ENCODE results near the gene CYTH3. TPM values are rescaled to one million over a fixed set of nuclear protein-coding genes. Genes with fewer than 3 reads are reported as not detected.

CYTH3 gene
- total and polyA plus RNA-seq, 2 of the 8 experiments (the other 6 are each of a cell fraction or from before 2014, with no cell fraction given), result 10.3 to 11.9 TPM

DNA sequence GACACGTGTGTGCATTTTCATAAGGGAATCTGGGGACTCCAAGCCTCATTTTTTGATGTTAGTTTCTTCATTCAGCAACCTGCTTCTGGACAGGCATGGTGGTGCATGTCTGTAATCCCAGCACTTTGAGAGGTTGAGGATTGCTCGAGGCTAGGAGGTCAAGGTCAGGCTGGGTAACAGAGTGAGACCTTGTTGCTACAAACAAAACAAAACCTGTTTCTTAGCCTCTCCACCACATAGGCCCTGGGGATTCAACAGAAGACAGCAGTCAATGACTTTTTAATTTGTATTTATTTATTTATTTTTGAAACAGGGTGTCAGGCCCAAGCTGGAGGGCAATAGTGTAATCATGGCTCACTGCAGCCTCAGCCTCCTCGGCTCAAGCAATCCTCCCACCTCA is 6.9 kb upstream of the CYTH3 start:
- no peak overlapping the region for H2BK5ac ChIP-seq (ENCODE audit: low read depth, low read length)
- WGBS, 2 experiments (ENCODE audit: extremely low coverage in 1 of 2, insufficient coverage in 1 of 2, insufficient read length in 1 of 2, insufficient replicate concordance in 2 of 2, low coverage in 1 of 2, low lambda C conversion rate in 2 of 2, missing lambda C conversion rate in 1 of 2), result 79% methylated on average over 3 of the region's 3 CpGs; no CpG with 5 or more reads in 1 of the 2 experiments
- peaks cover 3% of the 10 kb centered on the region; the same call in 1 of the 2 replicates for H3K23me2 ChIP-seq (ENCODE audit: low read depth, low read length)
- DNase-seq (ENCODE audit: low read depth in 1 of 2, low spot score in 2 of 2) (no peak), FAIRE-seq (no peak)
- H3K27ac ChIP-seq (ENCODE audit: low read depth, low read length), result no peak overlapping the region
- no peak overlapping the region for H3K4me3 ChIP-seq (ENCODE audit: extremely low read depth in 1 of 4, insufficient read depth in 2 of 4, low read depth in 3 of 4, low read length in 4 of 4)
- H4K91ac ChIP-seq (replicated peaks; ENCODE audit: insufficient read length, low read length), result no peak overlapping the region
- H3K18ac ChIP-seq (ENCODE audit: extremely low read depth, low read length), result no peak overlapping the region
- H3K9me3 ChIP-seq (ENCODE audit: insufficient read depth in 2 of 2, low read depth in 1 of 2, low read length in 1 of 2), result no peaks in the 10 kb centered on the region
- H2BK12ac ChIP-seq (ENCODE audit: low read depth, low read length), result no peak overlapping the region
- H3K4ac ChIP-seq (replicated peaks; ENCODE audit: insufficient read length, low read depth, low read length), result no peak overlapping the region
- no peaks in the 10 kb centered on the region for H3K79me1 ChIP-seq (ENCODE audit: low read depth, low read length)
- H3K9ac ChIP-seq (replicated peaks in 1 of 4; ENCODE audit: extremely low read depth in 1 of 4, low read depth in 3 of 4, low read length in 3 of 4), result no peak overlapping the region
- H3K23ac ChIP-seq (ENCODE audit: insufficient read length), result no peak overlapping the region
- H3K56ac ChIP-seq (replicated peaks; ENCODE audit: insufficient read length, low read depth, low read length), result no peak overlapping the region
- no peak overlapping the region for H2AK5ac ChIP-seq (ENCODE audit: low read depth, low read length)
- ChIA-PET CTCF (ENCODE audit: partially characterized antibody) (interaction anchor here (0.8 to 1.7 kb wide), 4 partner anchors 10 to 117 kb away, joined by 3 read pairs; no protein-coding TSS in a partner anchor), POLR2A (ENCODE audit: partially characterized antibody) (no interaction called here)
- H3K36me3 ChIP-seq (ENCODE audit: control insufficient read depth in 2 of 4, insufficient read depth in 4 of 4, low read length in 3 of 4), result no peaks in the 10 kb centered on the region
- H3K14ac ChIP-seq (ENCODE audit: insufficient read length), result no peak overlapping the region
- no peak overlapping the region for H2BK15ac ChIP-seq (ENCODE audit: low read length)
- no peak overlapping the region for H2BK20ac ChIP-seq (ENCODE audit: low read length)
- no peak overlapping the region for H3K4me2 ChIP-seq (ENCODE audit: insufficient read depth in 1 of 2, low read depth in 2 of 2, low read length in 2 of 2)
- H4K20me1 ChIP-seq (replicated peaks in 1 of 2; ENCODE audit: control insufficient read depth in 1 of 2, insufficient read depth in 2 of 2, low read length in 2 of 2), result no peaks in the 10 kb centered on the region
- no peaks in the 10 kb centered on the region for H3K79me2 ChIP-seq (ENCODE audit: control insufficient read depth in 1 of 2, insufficient read depth in 2 of 2, low read length in 2 of 2)
- H4K8ac ChIP-seq (ENCODE audit: extremely low read depth, insufficient read depth, low read length), result no peak overlapping the region
- H2AFZ ChIP-seq (ENCODE audit: low read length), result no peak overlapping the region
- H3K27me3 ChIP-seq (replicated peaks in 1 of 4; ENCODE audit: control insufficient read depth in 3 of 4, extremely low read depth in 1 of 4, insufficient read depth in 3 of 4, low read length in 3 of 4), result no peaks in the 10 kb centered on the region
- H3K4me1 ChIP-seq (replicated peaks in 1 of 4; ENCODE audit: control insufficient read depth in 3 of 4, insufficient read depth in 4 of 4, low read length in 3 of 4), result peaks cover 0 to 2% (median 0%) of the 10 kb centered on the region in 4 experiments; a peak in 1 of 7 replicates
- H2BK120ac ChIP-seq (replicated peaks; ENCODE audit: low read depth, low read length), result no peak overlapping the region
- no peak overlapping the region for H4K5ac ChIP-seq (ENCODE audit: insufficient read length, low read depth, low read length)
- TF ChIP-seq, protein P1, sequence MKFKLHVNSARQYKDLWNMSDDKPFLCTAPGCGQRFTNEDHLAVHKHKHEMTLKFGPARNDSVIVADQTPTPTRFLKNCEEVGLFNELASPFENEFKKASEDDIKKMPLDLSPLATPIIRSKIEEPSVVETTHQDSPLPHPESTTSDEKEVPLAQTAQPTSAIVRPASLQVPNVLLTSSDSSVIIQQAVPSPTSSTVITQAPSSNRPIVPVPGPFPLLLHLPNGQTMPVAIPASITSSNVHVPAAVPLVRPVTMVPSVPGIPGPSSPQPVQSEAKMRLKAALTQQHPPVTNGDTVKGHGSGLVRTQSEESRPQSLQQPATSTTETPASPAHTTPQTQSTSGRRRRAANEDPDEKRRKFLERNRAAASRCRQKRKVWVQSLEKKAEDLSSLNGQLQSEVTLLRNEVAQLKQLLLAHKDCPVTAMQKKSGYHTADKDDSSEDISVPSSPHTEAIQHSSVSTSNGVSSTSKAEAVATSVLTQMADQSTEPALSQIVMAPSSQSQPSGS (IDR thresholded peaks at IDR 0.05; ENCODE audit: low read length), result no peak
- TF ChIP-seq, protein P2, sequence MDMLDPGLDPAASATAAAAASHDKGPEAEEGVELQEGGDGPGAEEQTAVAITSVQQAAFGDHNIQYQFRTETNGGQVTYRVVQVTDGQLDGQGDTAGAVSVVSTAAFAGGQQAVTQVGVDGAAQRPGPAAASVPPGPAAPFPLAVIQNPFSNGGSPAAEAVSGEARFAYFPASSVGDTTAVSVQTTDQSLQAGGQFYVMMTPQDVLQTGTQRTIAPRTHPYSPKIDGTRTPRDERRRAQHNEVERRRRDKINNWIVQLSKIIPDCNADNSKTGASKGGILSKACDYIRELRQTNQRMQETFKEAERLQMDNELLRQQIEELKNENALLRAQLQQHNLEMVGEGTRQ (IDR thresholded peaks at IDR 0.05; ENCODE audit: low read length), result no peak
- TF ChIP-seq JUND (IDR thresholded peaks at IDR 0.05; ENCODE audit: low read length) (no peak), NANOG (IDR thresholded peaks at IDR 0.05; ENCODE audit: insufficient read depth, low read depth, low read length, poor library complexity, severe bottlenecking) (no peak), CHD2 (IDR thresholded peaks at IDR 0.05; ENCODE audit: low read length) (no peak), CEBPB (IDR thresholded peaks at IDR 0.05; ENCODE audit: low read depth, low read length) (no peak), TEAD4 (IDR thresholded peaks at IDR 0.05; ENCODE audit: low read depth, low read length) (no peak), BACH1 (IDR thresholded peaks at IDR 0.05; ENCODE audit: low read length) (no peak), MAFK (IDR thresholded peaks at IDR 0.05; ENCODE audit: low read depth, low read length) (no peak), EGR1 (IDR thresholded peaks at IDR 0.05; ENCODE audit: borderline replicate concordance, low read depth, low read length) (no peak), TAF7 (optimal IDR thresholded peaks at IDR 0.05; ENCODE audit: borderline replicate concordance, low read depth, low read length) (no peak)
- TF ChIP-seq, protein P3, sequence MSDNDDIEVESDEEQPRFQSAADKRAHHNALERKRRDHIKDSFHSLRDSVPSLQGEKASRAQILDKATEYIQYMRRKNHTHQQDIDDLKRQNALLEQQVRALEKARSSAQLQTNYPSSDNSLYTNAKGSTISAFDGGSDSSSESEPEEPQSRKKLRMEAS (IDR thresholded peaks at IDR 0.05), result no peak

Measured in H1 (cell line).